ENCODE results near the gene ICOSLG.
"Not testable (repeated sequence)": the region's sequence is repeated elsewhere in the genome, so short reads cannot be mapped to it uniquely, and the experiment has no call there.

The ICOSLG gene

GRCh38 chr21:44240842-44241241, at the start of gene ICOSLG:
ICOSLG (minus strand) TSS chr21:44240943; CDS start chr21:44240817, 126 bp downstream.
- H3K36me3 Mint-ChIP-seq; DNase-seq (ENCODE audit: low spot score in 2 of 2); H3K4me1 Mint-ChIP-seq; H3K9me3 Mint-ChIP-seq; H3K27me3 Mint-ChIP-seq; H3K27ac Mint-ChIP-seq; H3K4me3 Mint-ChIP-seq: not testable (repeated sequence)
- peak; percentile 36 for ATAC-seq (ENCODE audit: low read depth)

GRCh38 chr21:44289381-44290010, 48.8 kb upstream of the ICOSLG start:
- Mint-ChIP-seq H3K27me3 (peaks cover 6% of the 10 kb centered on the region), H3K36me3 (no peaks in the 10 kb centered on the region), H3K9me3 (no peaks in the 10 kb centered on the region), H3K27ac (no peak overlapping the region), H3K4me3 (no peak overlapping the region), H3K4me1 (peaks cover 16% of the 10 kb centered on the region)
- no peak for DNase-seq (ENCODE audit: low spot score in 2 of 2)
- no peak for ATAC-seq (ENCODE audit: low read depth)

- DNase-seq (ENCODE audit: low spot score in 2 of 2) = no peak
- no peak overlapping the region for H3K4me3 Mint-ChIP-seq
- no peak for ATAC-seq (ENCODE audit: low read depth)
- H3K27me3 Mint-ChIP-seq = peaks cover 6% of the 10 kb centered on the region
- H3K36me3 Mint-ChIP-seq = no peaks in the 10 kb centered on the region
- peaks cover 18% of the 10 kb centered on the region for H3K4me1 Mint-ChIP-seq
- no peaks in the 10 kb centered on the region for H3K9me3 Mint-ChIP-seq
- no peak overlapping the region for H3K27ac Mint-ChIP-seq
Observed at GRCh38 chr21:44288251-44289110, 47.7 kb upstream of the ICOSLG start.

- H3K4me1 Mint-ChIP-seq = peaks cover 22% of the 10 kb centered on the region
- H3K9me3 Mint-ChIP-seq = no peaks in the 10 kb centered on the region
- DNase-seq (ENCODE audit: low spot score in 2 of 2) = no peak
- no peak overlapping the region for H3K27ac Mint-ChIP-seq
- ATAC-seq (ENCODE audit: low read depth) = peak; percentile 26
- H3K36me3 Mint-ChIP-seq = no peaks in the 10 kb centered on the region
- peaks cover 7% of the 10 kb centered on the region for H3K27me3 Mint-ChIP-seq
- H3K4me3 Mint-ChIP-seq = no peak overlapping the region
Observed at GRCh38 chr21:44286716-44287632, 46.2 kb upstream of the ICOSLG start.

- no peaks in the 10 kb centered on the region for H3K9me3 Mint-ChIP-seq
- no peak overlapping the region for H3K27ac Mint-ChIP-seq
- no peaks in the 10 kb centered on the region for H3K36me3 Mint-ChIP-seq
- no peak for DNase-seq (ENCODE audit: low spot score in 2 of 2)
- H3K4me3 Mint-ChIP-seq = no peak overlapping the region
- H3K27me3 Mint-ChIP-seq = peaks cover 7% of the 10 kb centered on the region
- peaks cover 17% of the 10 kb centered on the region for H3K4me1 Mint-ChIP-seq
- ATAC-seq (ENCODE audit: low read depth) = no peak
Observed at GRCh38 chr21:44286086-44286715, 45.5 kb upstream of the ICOSLG start.

- no peak for ATAC-seq (ENCODE audit: low read depth)
- Mint-ChIP-seq H3K9me3 (no peaks in the 10 kb centered on the region), H3K36me3 (no peaks in the 10 kb centered on the region), H3K4me1 (peaks cover 15% of the 10 kb centered on the region), H3K27ac (no peak within 1 kb of the TSS), H3K4me3 (no peak within 1 kb of the TSS), H3K27me3 (peaks cover 7% of the 10 kb centered on the region)
- no peak for DNase-seq (ENCODE audit: low spot score in 2 of 2)
Observed at GRCh38 chr21:44285138-44285992, 44.6 kb upstream of the ICOSLG start, which contains the start of gene AIRE. AIRE (plus strand) TSS chr21:44285876; CDS start chr21:44286007, 131 bp downstream.

GRCh38 chr21:44283948-44284347, 43.2 kb upstream of the ICOSLG start:
- Mint-ChIP-seq H3K27ac (no peak overlapping the region), H3K9me3 (no peaks in the 10 kb centered on the region), H3K36me3 (no peaks in the 10 kb centered on the region), H3K27me3 (peaks cover 9% of the 10 kb centered on the region), H3K4me1 (peaks cover 14% of the 10 kb centered on the region), H3K4me3 (no peak overlapping the region)
- no peak for DNase-seq (ENCODE audit: low spot score in 2 of 2)
- ATAC-seq (ENCODE audit: low read depth) = no peak

- ATAC-seq (ENCODE audit: low read depth); H3K4me3 Mint-ChIP-seq; H3K27ac Mint-ChIP-seq; DNase-seq (ENCODE audit: low spot score in 2 of 2); H3K9me3 Mint-ChIP-seq; H3K36me3 Mint-ChIP-seq; H3K27me3 Mint-ChIP-seq: not testable (repeated sequence)
- H3K4me1 Mint-ChIP-seq = peaks cover 14% of the 10 kb centered on the region
Observed at GRCh38 chr21:44283211-44283785, 42.6 kb upstream of the ICOSLG start.

- no peak for ATAC-seq (ENCODE audit: low read depth)
- H3K9me3 Mint-ChIP-seq = no peaks in the 10 kb centered on the region
- no peak overlapping the region for H3K27ac Mint-ChIP-seq
- H3K27me3 Mint-ChIP-seq = peaks cover 5% of the 10 kb centered on the region
- H3K4me1 Mint-ChIP-seq = peaks cover 10% of the 10 kb centered on the region
- DNase-seq (ENCODE audit: low spot score in 2 of 2) = no peak
- no peak overlapping the region for H3K4me3 Mint-ChIP-seq
- H3K36me3 Mint-ChIP-seq = no peaks in the 10 kb centered on the region
Observed at GRCh38 chr21:44282370-44282769, 41.6 kb upstream of the ICOSLG start.

GRCh38 chr21:44281801-44282200, 41.1 kb upstream of the ICOSLG start:
- H3K27me3 Mint-ChIP-seq = peaks cover 5% of the 10 kb centered on the region
- H3K27ac Mint-ChIP-seq = no peak overlapping the region
- H3K36me3 Mint-ChIP-seq = no peaks in the 10 kb centered on the region
- no peak overlapping the region for H3K4me3 Mint-ChIP-seq
- DNase-seq (ENCODE audit: low spot score in 2 of 2) (no peak), ATAC-seq (ENCODE audit: low read depth) (no peak)
- H3K9me3 Mint-ChIP-seq = no peaks in the 10 kb centered on the region
- H3K4me1 Mint-ChIP-seq = peaks cover 10% of the 10 kb centered on the region

GRCh38 chr21:44279354-44280260, 38.9 kb upstream of the ICOSLG start:
- peaks cover 5% of the 10 kb centered on the region for H3K27me3 Mint-ChIP-seq
- H3K4me3 Mint-ChIP-seq = no peak overlapping the region
- H3K9me3 Mint-ChIP-seq = no peaks in the 10 kb centered on the region

GRCh38 chr21:44275041-44275440, 34.3 kb upstream of the ICOSLG start:
- no peaks in the 10 kb centered on the region for H3K36me3 Mint-ChIP-seq
- peaks cover 3% of the 10 kb centered on the region for H3K27me3 Mint-ChIP-seq
- H3K9me3 Mint-ChIP-seq = no peaks in the 10 kb centered on the region
- H3K27ac Mint-ChIP-seq = no peak overlapping the region
- no peak for ATAC-seq (ENCODE audit: low read depth)
- no peaks in the 10 kb centered on the region for H3K4me1 Mint-ChIP-seq
- no peak overlapping the region for H3K4me3 Mint-ChIP-seq
- DNase-seq (ENCODE audit: low spot score in 2 of 2) = no peak

More at GRCh38 chr21:44279354-44280260, 38.9 kb upstream of the ICOSLG start:
- H3K36me3 Mint-ChIP-seq = no peaks in the 10 kb centered on the region
- ATAC-seq (ENCODE audit: low read depth) (no peak), DNase-seq (ENCODE audit: low spot score in 2 of 2) (no peak)
- H3K27ac Mint-ChIP-seq = no peak overlapping the region
- H3K4me1 Mint-ChIP-seq = peaks cover 10% of the 10 kb centered on the region
